Mucosa of descending colon (tissue), 3 donors: Measurements from ENCODE around the gene ST7. TPM values are rescaled to one million over a fixed set of nuclear protein-coding genes. Genes with fewer than 3 reads are reported as not detected.

Source experiments
- ATAC-seq: fragments of 200-7000 bp; cut with Tn5 transposase; one replicate; pipeline ENCODE4 v1.9.1; 2020; ENCODE audit warnings: mild to moderate bottlenecking, moderate library complexity
- DNase-seq, 3 donors: peaks; one replicate each; pipeline ENCODE4 v3.0.0-alpha.2; 2020
- H3K36me3 ChIP-seq: fragments of 200-600 bp; one replicate; pipeline ENCODE4 v1.8.0; 2021; ENCODE audit warnings: low read depth, mild to moderate bottlenecking
- H3K4me1 ChIP-seq: fragments of 200-600 bp; one replicate; pipeline ENCODE4 v1.8.0; 2021; ENCODE audit warnings: low read depth, mild to moderate bottlenecking
- H3K4me3 ChIP-seq: fragments of 200-600 bp; one replicate; pipeline ENCODE4 v1.8.0; 2021; ENCODE audit warnings: mild to moderate bottlenecking
- H3K9me3 ChIP-seq: fragments of 200-600 bp; one replicate; pipeline ENCODE4 v1.8.0; 2021; ENCODE audit warnings: mild to moderate bottlenecking
- CTCF ChIP-seq: fragments of 200-600 bp; IDR thresholded peaks from one replicate; pipeline ENCODE4 v1.8.0; 2022; ENCODE audit warnings: antibody characterized with exemption, mild to moderate bottlenecking
- intact Hi-C, 2 donors: fragments of 100-400 bp; cut with DNase I in 1 of 2; cut with micrococcal nuclease in 1 of 2; formaldehyde crosslinking; loops; one replicate each; pipeline versions ENCODE4 v1.11.0 to v1.11.1; 2022; cut with DNase I, micrococcal nuclease
- total RNA-seq, 3 donors: library from RNA; stranded (reverse); fragmentation: NEBNext Ultra II Directional in 2 of 3; extraction: Animal tissue kit (Norgen Biotek cat#: 25700) in 2 of 3; gene quantifications; one replicate each; pipeline versions ENCODE4 v1.2.1 to v1.2.4, GENCODE V29; 2021 to 2023
- donor health status: DM: no; HTN: no; CAD: no; lungs with moderate emphysema.
- donor health status: DM: no; HTN: no; CAD: no.
- donor health status: DM: no; HTN: yes; CAD: no.

ST7 gene
- total RNA-seq, 3 donors from 2014 or later: 10.1 to 22.0 (median 11.3) TPM

DNA sequence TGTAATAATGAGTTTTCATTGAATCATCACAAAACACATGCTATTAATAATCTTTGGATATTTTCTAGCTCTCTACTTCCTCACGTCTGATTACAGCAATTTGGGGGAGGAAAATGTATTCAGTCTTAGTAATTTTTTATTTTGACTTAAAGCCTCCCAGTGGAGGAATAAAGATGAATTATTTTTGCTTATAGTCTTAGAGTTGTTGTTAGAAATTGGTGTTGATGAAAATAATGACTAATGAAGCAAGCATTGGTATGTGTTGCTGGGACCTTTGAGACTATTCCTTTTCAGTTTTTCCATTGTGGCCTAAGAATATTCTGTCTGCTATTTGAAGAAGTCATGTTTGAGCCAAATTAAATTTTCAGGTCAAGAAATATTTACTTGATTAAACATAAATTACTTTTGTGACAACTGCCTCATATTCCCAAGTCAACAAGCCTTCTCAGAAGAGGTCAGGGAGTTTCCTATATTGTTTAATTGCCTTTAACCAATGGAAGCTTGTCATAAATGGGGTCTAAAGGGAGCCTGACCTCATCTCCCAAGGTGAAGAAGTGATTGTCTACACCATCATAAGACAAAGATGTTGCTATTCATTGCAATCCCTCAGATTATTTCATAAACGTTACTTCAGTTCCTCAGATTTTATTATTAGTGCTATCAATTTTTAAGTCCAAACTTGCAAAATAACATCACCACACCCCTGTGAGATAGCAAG, 90.0 kb downstream of the ST7 start:
- Histone ChIP-seq H3K9me3 (no peaks in the 10 kb centered on the region), H3K4me1 (peaks cover 16% of the 10 kb centered on the region), H3K36me3 (no peaks in the 10 kb centered on the region), H3K4me3 (no peak overlapping the region)
- intact Hi-C loops: no loop called here
- ATAC-seq (no peak), DNase-seq (no peak)
- no peak for TF ChIP-seq CTCF

DNA sequence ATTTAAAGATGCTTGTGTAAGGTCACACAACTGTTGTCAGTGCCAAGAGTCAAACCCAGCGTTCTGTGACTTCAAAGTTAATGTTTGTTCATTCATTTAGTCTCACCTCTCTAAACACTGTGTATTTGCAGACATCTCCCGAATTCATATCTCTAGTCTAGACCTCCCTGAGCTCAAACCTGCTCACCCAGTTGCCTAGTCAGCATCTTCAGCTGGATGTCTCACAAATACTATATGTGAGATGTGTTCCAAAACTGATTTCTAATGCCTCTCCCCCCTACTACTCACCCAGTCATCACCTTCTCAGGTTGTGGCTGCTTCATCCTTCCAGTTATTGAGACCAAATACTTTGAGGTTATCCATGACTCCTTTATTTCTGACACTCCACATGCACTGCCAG, 91.4 kb downstream of the ST7 start:
- no peak for ATAC-seq
- Histone ChIP-seq H3K9me3 (no peaks in the 10 kb centered on the region), H3K4me1 (peaks cover 21% of the 10 kb centered on the region), H3K4me3 (no peak overlapping the region), H3K36me3 (no peaks in the 10 kb centered on the region)
- intact Hi-C loops: no loop called here
- TF ChIP-seq CTCF: no peak
- no peak for DNase-seq

DNA sequence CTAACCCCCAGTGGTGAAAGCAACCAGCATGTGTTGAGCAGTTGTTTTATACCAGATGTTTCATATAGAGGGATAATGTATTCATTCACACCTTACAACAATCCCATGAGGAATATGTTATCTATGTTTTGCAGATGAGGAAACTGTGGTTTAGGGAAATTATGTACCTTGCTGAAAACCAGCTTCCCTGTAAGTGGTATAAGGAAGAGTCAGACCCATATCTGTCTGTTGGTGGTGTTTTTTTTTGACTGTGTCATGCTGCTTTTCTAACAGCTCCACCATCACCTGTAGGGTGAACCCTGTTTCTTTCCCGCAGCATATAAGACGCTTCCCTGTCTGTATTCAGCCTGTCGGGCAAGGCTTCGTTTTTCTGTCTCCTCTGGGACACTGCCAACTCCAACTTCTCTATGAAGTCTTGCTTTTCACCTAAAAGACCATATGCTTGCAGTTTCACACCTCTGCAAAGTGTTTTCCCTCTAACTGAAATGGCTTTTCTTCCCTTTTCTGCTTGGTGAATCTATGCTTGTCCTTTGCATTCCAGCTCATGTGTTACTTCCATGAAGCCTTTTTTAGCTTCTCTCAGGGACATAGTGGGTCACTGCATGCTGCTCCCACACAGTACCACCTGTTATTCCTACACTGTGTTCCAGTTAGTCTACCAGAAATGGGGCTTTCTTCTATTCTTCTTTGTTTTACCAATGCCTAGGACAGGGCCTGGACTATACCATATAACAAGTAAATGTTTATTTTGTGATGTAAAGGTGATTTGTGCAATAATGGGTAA, 92.8 kb downstream of the ST7 start:
- intact Hi-C loops: no loop called here
- TF ChIP-seq CTCF: no peak
- no peaks in the 10 kb centered on the region for H3K36me3 ChIP-seq
- H3K9me3 ChIP-seq: no peaks in the 10 kb centered on the region
- DNase-seq: peak in 1 of 3 donors; percentile 11
- no peak overlapping the region for H3K4me3 ChIP-seq
- no peak for ATAC-seq
- peaks cover 21% of the 10 kb centered on the region for H3K4me1 ChIP-seq

GRCh38 chr7:117047496-117047895, 94.2 kb downstream of the ST7 start:
- Histone ChIP-seq H3K36me3 (no peaks in the 10 kb centered on the region), H3K4me1 (peaks cover 21% of the 10 kb centered on the region), H3K9me3 (no peaks in the 10 kb centered on the region), H3K4me3 (no peak overlapping the region)
- DNase-seq: no peak
- TF ChIP-seq CTCF: no peak
- intact Hi-C loops: no loop called here
- ATAC-seq: no peak

DNA sequence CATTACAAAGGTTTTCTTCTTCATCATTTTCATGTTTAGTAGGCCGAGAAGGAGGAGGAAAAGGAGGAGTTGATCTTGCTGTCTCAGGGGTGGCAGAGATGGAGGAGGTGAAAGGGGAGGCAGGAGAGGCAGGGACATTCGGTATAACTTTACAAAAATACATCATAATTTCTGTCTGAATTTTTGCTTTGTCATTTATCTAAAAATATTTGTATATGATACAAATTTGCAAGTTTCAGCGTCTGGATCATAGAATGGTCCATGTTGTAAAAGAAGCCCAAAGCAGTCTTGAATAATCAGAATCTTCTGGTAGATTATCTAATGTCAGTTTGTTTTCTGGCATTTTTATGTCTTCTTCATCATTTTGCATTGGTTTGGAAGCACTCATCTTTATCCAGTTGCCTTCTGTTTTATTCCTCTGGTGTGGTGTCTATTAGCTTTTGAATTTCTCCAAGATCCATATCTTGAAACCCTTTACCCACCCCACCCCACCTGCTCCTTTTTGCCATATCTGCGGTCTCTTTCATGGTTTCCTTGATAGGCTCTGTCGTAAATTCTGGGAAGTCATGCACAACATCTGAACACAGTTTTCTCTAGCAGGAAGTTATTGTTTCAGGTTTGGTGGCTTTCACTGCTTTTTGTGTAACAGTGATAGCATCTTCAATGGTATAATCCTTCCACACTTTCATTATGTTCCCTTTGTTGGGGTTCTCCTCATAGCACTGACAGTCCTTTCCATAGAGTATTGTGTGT, 95.0 kb downstream of the ST7 start:
- no peaks in the 10 kb centered on the region for H3K36me3 ChIP-seq
- no peak overlapping the region for H3K4me3 ChIP-seq
- TF ChIP-seq CTCF: no peak
- intact Hi-C loops: no loop called here
- peaks cover 21% of the 10 kb centered on the region for H3K4me1 ChIP-seq
- DNase-seq (no peak), ATAC-seq (peak; percentile 26)
- no peaks in the 10 kb centered on the region for H3K9me3 ChIP-seq
